ENCODE measurements around the gene KLK11.

Gene KLK11, protein sequence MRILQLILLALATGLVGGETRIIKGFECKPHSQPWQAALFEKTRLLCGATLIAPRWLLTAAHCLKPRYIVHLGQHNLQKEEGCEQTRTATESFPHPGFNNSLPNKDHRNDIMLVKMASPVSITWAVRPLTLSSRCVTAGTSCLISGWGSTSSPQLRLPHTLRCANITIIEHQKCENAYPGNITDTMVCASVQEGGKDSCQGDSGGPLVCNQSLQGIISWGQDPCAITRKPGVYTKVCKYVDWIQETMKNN

DNA sequence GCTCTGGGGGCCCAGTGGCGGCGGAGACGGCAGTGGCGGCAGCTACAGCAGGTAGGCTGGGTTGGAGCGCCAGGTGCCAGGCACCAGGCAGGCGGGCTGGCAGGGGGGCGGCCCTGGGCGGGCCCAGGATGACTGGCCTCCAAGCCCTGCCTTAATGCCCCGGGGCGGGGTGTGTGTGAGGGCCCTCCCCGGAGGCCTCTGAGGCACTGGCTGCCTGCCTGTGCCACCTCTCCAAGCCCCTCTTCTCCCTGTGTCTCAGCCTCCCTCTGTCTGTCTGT, at the start of gene KLK11:
TSS of gene KLK11 (minus strand) at position 63 of the 278 bp plus-strand sequence. CDS start 985 bp downstream, outside the sequence.
- DNase-seq = no peak

DNA sequence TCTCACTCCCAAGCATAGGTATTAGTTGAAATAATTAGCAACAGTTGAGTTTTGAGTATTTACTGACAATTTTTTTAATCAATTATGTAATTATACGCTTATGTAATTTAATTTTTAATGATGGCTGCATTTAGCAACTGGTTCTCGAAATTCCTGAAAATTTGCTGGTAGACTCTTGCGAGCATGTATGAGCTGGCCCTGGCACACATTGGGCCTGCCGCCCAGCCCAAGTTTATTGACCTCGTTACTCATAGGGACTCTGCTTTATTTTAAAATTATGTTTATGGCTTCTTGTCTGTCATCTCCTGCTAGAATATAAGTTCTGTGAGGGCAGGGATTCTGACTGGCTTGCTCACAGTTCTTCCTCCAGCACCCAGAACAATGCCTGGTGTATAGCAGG, 49.6 kb upstream of the KLK11 start:
- no peak for DNase-seq

DNA sequence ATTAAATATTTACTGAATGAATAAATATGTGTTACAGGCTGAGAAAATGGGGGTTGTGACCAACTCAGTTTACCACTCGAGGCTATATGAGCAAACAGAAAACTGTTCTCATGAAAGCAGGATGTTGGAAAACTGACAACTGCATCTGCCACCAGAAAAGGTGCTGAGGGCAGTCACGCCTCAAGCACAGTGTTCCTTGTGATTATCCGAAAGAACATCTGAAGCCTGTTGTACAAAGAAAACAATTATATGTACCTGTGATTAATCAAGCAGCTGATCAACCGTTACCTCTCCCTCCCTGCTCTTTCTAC, 44.6 kb upstream of the KLK11 start:
- no peak for DNase-seq

DNA sequence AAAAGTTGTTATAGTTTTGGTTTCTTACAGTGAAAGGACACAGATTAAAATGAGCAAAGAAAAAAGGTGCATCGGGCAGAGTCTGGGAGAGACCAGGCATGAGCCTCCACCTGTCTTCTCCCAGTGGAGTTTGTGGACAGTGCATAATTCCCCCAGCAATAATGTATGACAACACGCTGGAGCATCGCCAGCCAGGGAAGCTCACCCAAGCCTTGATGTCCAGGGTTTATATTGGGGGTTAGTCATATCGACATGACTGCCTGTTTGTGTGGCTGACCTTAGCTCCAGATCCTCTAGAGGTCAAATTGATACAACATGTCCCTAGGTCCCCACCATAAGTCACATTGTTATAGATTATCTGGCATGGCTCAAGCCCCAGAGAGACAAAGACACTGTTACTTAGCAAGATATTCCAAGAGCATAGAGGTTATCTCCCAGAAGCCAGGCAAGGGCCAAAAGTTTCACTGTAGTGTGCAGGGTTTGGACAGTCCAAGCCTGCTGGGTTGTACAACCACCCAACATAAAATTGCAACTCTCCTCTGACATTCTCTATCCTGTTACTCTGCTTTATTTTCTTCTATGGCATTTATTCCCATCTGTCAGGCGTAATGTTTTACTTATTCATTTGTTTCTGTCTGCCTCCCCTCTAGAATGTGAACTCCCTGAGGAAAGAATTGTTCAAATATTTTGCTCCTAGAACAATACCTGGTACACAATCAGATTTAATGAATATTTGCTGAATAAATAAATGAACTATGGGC, 44.1 kb upstream of the KLK11 start:
- DNase-seq = no peak

DNA sequence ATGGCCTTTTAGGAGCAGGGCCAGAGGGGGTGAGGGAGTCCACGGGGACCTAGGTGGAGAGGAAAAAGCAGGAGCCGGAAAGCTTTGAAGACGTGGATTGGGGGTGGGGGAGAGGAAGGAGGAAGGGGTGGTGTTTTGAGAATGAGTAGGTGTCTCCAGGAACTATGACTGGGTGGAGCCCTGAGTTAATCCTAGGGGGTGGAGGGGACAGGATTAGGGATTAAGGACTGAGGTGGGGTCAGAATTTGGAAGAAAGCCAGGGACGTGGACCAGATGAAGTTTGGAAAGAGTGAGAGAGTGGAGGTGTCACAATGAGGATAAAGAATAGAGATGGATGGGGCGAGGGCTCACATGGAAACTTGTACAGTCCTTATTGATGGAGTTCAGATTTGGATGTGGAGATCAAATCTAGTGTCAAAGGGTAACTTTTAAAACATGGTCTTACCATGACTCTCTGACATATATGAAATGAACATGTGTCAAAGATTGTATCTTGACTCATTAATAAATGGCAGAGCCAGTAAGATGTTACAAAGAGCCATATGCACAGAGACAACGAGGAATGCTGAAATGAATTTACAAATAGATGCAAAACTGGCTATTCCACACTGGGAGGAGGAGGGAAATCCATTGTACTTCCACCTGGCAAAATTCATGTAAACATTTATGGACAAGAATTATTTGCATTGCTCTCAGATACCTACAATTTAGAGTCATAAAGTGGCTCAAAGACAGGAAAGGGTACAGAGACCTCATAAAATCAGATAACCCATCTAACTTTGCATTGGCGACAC, 40.2 kb upstream of the KLK11 start:
- no peak for DNase-seq

DNA sequence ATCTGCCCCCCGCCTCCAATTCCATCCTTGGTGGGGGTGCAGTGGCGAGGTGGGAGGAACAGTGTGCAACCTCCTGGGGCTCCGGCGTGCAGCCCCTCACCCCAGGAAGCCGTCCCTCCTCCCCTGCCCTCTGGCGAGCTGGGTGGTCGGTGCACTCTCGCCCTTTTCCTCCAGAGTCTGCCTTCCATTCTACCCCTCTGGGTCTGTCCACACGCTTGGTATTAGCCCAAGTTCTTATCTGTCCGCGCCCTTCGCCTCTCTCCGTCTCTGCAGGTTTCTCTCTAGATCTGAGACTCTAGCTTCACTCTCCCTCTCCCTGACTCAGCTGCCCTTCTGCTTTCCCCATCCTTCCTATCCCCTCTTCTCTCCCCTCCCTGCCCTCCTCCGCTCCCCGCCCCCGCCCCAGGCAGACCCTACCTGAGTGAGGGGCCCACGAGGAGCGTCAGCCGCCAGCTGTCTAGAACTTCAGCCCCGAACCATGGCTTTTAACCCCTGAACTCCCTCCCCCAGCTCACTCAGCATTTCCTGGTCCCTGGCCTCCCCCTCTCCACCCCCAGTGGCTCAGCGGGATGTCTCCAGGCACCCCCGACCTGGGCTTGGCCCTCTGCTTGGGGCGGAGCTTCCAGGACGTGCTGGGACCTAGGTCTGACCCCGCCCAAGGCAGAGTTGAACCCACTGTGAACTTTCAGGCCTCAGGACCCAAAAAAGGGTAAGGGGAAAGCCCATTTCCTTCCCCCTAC, 39.0 kb upstream of the KLK11 start:
- DNase-seq = no peak

DNA sequence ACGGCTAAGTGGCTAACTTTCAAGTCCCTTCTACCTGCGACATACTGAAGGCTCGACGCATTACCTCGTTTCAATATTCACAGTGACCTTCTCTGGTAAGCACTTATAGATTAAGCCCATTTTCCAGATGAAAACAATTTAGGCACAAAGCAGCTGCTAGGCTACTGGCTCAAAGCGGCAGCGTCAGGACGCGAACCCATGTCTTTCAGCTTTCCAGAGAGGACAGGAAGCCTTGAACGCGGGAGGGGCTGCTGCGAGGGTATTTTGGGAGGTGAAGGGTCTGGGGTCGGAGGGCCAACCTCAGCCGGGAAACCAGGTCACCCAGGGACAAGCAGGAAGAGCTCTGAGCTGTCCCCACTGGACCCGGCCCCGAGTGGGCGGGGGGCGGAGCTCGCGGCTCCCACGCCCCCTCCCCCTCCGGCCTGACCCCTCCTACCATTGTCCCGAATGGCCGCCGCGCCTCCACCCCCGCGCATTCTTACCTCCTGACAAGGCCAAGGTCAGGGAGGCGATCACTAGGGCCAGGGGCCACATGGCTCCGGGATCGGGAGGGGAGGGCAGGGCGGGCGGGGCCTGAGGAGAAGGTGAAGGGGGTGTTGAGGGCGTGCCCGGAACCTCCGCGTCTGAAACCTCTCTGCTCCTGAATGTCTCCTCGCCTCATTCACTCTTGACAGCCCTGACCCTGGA, 38.3 kb upstream of the KLK11 start, which contains the start of gene KLK13:
TSS of gene KLK13 (minus strand) at position 559 of the 687 bp plus-strand sequence. CDS start at position 534, 25 bp downstream.
- no peak for DNase-seq

DNA sequence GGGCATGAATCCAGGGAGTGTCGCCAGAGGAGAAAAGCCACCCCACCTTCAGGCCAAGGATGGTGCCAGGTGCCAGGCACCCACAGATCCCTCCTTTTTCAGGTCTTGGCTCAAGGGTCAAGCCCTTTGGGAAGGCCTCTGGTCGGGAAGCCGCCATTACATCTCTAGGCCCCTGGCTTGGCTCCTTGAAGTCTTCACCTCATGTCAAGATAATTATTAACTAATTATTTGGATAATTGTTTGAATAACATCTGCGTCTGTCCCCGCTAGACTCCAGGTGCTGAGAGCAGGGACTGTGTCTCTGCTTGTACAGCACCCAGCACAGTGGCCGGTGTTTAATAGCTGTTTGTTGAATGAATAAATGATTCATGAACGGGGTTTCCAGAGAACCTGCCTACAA, 37.2 kb upstream of the KLK11 start:
- DNase-seq = no peak

DNA sequence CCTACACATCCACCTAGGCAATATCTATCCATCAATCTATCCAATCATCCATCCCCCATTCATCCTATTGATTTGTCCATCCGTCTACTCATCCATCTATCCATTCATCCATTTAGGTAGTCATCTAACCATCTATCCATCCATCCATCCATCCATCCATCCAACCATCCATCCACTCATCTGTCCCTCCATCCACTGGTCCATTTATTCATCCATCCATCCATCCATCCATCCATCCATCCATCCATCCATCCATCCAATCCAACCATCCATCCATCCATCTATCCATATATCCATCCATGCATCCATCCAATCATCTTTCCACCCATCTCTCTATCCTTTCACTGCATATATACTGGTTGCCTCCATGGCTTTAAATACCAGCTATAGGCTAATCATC, 34.6 kb upstream of the KLK11 start:
- no peak for DNase-seq

DNA sequence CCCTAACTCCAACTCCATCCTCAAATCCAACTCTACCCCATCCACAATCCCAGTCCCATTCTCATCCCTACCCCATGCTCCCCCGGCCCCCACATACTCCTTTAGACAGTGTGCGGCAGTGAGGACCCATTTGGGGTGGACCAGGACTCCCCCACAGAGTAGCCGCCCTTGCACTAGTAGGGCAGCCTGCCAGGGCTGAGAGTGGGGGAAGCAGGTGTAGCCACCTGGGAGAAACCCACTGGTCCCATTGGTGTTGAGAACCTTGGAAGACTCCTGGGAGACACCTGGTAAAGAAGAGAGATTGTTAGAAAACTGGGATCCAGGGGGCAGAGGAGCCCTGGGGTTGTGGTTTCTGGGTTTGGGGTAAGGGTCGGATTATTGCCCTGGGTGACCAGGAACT, 33.9 kb upstream of the KLK11 start:
- no peak for DNase-seq

DNA sequence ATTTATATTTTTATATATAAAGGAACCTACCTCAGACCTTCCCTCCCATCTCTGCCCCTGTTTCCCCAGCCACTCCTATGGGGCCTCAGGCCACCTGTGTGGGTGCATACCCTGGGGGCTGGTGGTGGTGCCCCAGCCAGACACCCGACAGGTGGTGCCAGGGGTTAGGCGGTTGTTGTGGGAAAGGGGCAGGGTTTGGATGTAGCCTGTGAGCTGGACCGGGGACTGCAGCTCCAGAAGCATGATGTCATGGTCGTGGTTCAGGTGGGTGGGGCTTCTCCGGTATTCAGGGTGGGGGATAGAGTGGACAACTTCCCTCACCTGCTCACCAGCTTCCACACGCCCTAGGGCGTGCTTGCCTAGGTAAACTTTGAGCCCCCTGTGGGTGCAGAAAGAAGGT, 33.3 kb upstream of the KLK11 start:
- DNase-seq = no peak

DNA sequence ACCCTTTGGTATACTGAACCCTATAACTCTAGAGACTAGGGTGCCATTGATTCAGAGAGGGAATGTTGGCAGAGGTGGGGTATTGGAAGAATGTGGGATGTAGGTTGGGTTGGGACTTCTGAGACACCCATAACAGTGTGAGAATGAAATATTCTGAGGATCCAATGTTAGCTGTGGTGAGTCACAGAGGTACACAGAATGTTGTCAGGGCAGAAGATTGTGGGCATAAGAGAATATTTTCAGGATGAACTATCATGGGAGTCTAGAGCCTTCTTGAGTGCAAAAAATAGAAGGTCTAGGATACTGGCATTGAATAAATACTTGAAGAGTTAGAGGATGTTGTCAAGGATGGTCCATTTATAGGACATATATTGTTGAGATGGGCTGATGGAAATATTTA, 29.4 kb upstream of the KLK11 start:
- DNase-seq = no peak

DNA sequence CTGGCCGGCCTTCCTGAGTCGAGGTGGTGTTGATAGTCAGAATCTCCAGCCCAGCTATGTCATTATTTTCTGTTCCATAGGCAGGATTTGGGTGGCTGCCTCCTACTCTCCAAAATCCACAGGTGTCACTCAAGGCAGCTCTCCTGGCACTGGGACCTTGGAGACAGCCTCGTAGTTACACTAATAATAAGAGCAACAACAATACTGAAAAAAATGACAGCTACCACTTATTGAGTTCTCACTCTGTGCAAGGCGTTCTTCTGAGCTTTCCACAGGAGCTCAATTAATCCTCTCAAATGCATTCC, 20.6 kb upstream of the KLK11 start:
- no peak for DNase-seq

DNA sequence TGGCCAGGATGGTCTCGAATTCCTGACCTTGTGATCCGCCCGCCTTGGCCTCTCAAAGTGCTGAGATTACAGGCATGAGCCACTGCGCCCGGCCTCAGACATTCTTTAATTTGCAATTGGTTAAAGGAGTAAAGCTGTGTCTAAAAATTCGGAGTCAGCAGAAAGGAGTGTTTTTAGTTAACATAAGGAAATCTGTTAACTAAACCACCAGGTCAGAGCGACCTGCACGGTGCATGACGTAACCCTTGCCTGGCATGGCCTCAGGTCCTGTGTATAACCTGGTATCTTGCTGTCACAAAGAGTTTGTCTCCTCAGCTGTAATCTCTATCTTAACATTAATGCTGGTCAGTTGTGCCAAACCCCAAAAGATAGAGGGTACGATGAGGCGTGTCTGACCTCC, 17.9 kb upstream of the KLK11 start:
- no peak for DNase-seq

DNA sequence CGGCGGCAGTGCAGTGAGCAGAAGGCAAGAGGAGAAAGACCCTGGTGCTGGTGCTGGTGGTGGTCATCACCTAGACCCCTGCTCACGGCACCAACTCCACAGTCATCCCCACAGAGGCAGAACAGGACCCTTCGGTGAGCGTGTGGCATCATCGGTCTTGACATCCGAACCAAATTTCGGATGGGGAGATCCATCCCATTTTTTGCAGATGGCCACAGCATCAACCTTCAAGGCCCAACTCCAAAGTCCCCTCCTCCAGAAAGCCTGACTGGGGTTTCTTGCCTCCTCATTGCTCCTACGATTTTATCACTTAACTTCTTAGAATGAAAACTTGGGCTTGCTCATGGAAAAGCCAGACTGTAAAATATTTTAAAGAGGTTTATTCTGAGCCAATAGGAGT, 17.1 kb upstream of the KLK11 start:
- no peak for DNase-seq

DNA sequence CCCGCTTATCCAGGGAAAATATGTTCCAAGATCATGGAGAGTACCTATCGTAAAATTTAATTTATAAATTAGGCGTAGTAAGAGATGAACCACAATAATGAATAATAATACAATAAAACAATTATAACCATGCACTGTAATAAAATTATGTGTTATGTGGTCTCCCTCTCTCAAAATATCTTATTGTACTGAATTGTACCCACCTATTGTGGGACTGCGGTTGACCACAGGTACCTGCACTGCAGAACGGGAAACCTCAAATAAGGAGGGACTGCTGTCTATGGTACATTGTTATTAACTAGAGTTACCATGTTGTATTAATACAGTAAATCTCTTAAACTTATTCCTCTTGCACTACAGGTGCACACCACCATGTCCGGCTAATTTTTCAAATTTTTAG, 13.7 kb upstream of the KLK11 start:
- no peak for DNase-seq

DNA sequence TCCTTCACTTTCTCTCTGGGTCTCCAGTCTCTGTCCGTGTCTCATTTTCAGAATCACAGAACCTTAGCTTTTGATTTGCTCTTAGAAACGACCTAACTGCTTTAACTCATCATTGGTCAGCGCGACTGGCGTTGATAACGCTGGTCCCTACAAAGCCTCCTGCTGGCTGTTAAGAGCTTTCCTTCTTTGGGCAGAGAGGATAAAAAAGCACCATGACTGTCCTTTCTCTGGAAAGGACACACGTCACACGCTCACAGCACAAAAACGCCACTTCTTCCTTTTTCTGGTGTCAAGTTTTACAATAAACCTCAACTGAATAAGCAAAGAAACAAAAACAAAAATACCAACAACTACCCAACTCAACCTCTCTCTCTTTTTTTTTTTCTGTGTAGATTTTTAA, 10.1 kb upstream of the KLK11 start:
- DNase-seq = no peak

DNA sequence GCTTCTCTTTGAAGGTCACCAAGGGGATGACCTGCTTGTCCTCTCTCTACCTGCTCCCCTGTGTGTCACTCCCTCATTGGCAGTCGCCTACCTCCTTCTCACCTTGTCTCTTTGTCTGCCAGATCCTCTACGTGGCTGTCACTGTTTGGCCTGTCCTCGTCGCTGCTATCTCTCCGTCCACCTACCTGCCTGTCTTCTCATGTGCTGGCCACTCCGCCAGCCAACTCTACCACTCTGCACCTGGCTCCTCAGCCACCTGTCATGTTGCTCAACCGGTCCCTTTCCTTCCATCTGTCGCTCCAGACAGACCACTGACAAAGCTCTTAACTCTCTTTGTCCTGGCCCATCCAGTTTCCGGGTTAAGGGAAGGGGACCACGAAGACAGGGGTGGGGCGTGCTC, 8.3 kb upstream of the KLK11 start, which contains the start of gene KLK12:
TSS of gene KLK12 (minus strand) at position 299 of the 400 bp plus-strand sequence. CDS start 381 bp downstream, outside the sequence.
- no peak for DNase-seq

DNA sequence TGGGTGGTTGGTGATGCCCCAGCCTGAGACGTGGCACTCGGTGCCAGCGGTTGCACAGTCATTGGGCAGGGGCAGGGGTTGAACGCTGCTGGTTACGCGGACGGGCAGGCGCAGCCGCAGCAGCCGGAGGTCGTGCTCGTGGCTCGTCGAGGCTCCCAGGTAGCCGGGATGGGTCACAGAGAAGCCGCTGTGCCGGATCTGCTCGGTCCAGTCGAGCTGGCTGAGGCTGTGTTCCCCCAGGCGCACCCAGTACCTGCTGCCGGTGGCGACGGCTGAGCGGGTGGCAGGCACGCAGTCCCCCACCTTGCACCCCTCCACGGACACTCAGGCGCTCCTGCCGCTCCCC, 5.4 kb upstream of the KLK11 start:
- DNase-seq = no peak

DNA sequence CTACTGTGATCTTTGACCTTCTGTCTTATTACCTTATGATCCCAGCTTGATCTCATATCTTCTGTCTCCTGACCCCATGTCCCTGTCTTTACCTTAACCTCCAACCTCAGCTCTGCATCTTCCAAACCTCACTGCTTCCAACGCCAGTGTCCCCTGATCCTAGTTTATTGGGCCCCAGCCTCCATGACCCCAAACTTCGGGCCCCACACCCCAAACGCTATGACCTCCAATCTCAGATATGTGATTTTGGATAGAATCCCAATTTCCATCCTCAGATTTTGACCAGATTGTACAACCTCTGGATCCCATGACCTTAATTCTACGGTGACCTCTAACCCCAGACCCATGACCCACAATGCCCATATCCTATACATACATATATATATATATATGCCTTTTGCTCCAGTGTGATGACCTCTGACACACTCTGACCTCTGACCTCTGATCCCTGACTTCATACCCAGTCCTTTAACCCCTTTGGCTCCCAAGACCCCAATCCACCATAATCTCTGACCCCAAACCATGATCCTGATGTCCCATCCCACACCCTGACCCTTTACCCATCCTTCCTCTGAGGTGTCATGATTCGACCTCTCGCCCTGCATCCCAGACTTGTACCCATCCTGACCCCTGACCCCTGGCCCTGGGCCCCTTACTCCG, 4.9 kb upstream of the KLK11 start:
- no peak for DNase-seq

DNA sequence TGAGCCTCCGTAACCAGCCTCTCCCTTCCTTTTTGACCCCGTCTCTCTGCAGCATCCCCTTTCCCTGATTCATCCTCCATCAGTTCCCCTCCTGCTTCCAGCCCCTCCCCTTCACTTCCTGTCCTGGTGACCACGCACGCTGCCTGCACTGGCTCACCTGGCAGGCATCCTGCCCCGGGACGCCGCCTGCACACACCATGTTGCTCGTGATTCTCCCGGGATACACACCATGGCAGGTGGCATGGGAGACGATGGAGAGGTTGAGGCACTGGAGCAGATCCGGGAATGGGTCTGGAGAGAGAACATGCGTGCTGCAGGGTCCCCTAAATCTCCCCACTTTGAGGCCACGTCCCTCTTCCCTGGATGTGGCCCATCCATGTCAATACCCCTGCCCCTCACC, 4.2 kb upstream of the KLK11 start:
- DNase-seq = no peak

DNA sequence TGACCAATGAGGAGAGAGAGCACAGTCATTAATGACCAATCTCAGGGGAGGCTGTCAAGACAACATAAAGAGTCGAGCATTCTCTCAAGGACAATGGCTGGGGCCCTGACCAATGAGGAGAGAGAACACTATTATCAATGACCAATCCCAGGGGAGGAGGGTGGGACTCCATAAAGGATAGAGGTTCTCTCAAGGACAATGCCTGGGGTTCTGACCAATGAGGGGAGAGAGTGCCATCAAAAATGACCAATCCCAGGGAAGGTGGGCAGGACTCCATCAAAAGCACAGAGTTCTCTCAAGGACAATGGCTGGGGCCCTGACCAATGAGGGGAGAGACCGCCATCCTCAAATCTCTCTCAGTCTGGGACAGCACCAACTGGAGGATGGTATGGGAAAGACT, 3.3 kb upstream of the KLK11 start:
- DNase-seq = peak; percentile 4

DNA sequence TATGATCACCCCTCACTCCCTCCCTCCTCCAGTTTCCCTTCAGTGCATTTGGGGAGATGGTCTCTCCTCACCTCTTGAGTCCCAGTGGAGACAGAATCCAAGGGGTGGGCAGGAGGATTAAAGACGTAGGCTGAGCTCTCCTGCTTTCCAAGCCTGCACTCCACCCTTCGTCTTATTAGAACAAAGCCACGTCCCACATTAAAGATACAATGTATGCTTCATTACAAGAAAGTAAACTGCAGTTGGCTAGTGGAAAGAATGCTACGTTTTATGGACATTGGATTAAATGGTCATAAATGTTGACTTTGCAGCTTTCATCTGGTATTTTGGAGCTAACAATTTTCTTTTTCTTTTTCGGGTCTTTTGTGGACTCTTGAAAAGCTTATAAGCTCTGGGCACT, 1.5 kb upstream of the KLK11 start:
- DNase-seq = no peak
